Esophagus squamous epithelium (tissue), 5 donors: Measurements from ENCODE around the gene SHPK. TPM values are rescaled to one million over a fixed set of nuclear protein-coding genes. Genes with fewer than 3 reads are reported as not detected.
A peak's percentile ranks its signal among the peaks of the same experiment; 100 is the strongest.
"Not testable (repeated sequence)": the region's sequence is repeated elsewhere in the genome, so short reads cannot be mapped to it uniquely, and the experiment has no call there.

Source experiments
- DNase-seq: peaks from one replicate; lab custom pipeline; 2025; lab: John Stamatoyannopoulos, UW
- H3K27ac ChIP-seq, 4 donors: fragments of 200-600 bp; sonication (generic); one replicate each; pipeline ENCODE4 v1.5.1; 2016 to 2019; ENCODE audit warnings: mild to moderate bottlenecking in 1 of 4
- H3K27me3 ChIP-seq, 4 donors: fragments of 200-600 bp; sonication (generic); 1 replicate in 3 of 4; 2 replicates in 1 of 4; pipeline versions ENCODE4 v1.5.1 to v1.6.0; 2017 to 2021; ENCODE audit warnings: antibody characterized with exemption in 1 of 4
- H3K36me3 ChIP-seq, 3 donors: fragments of 200-600 bp; sonication (generic); one replicate each; pipeline ENCODE4 v1.5.1; 2016 to 2019
- H3K4me1 ChIP-seq, 3 donors: fragments of 200-600 bp; sonication (generic); one replicate each; pipeline ENCODE4 v1.5.1; 2017 to 2019
- H3K4me3 ChIP-seq, 4 donors: fragments of 200-600 bp; sonication (generic); 1 replicate in 3 of 4; 2 replicates in 1 of 4; pipeline ENCODE4 v1.5.1; 2016 to 2019; ENCODE audit warnings: mild to moderate bottlenecking in 2 of 4, moderate library complexity in 1 of 4
- H3K9me3 ChIP-seq, 3 donors: fragments of 200-600 bp; sonication (generic); one replicate each; pipeline ENCODE4 v1.5.1; 2016 to 2019
- POLR2A ChIP-seq, 4 donors: fragments of 450-650 bp; IDR thresholded peaks; one replicate each; pipeline ENCODE4 v1.6.1; 2017; ENCODE audit warnings: antibody characterized with exemption in 4 of 4, mild to moderate bottlenecking in 4 of 4, moderate library complexity in 3 of 4
- WGBS, 2 donors: methylation state at CpG; one replicate each; pipeline ENCODE4 v1.1.5; 2018; 5-methylcytosine and 5-hydroxymethylcytosine counted together
- intact Hi-C: fragments of 100-400 bp; cut with DNase I; formaldehyde crosslinking; loops from one replicate; pipeline ENCODE4 v1.15.0; 2022
- total RNA-seq, 4 donors: library from RNA; depleted of rRNA; stranded (reverse); fragments of >200 nt; gene quantifications; one replicate each; pipeline ENCODE4 v1.1.0, GENCODE V29; 2016
- TF ChIP-seq, protein P1 (sequence below), 6 experiments: fragments of 450-650 bp in 4 of 6; fragments of 200-600 bp in 2 of 6; sonication (generic) in 2 of 6; IDR thresholded peaks; one replicate each; pipeline ENCODE4 v1.5.1; 2016 to 2019; ENCODE audit warnings: antibody characterized with exemption in 6 of 6, mild to moderate bottlenecking in 4 of 6, moderate library complexity in 4 of 6
- donor health status: DM: yes; HTN: yes; CAD: no.

SHPK gene
- total RNA-seq, 4 donors from 2014 or later = 10.8 to 16.8 (median 14.3) TPM

DNA sequence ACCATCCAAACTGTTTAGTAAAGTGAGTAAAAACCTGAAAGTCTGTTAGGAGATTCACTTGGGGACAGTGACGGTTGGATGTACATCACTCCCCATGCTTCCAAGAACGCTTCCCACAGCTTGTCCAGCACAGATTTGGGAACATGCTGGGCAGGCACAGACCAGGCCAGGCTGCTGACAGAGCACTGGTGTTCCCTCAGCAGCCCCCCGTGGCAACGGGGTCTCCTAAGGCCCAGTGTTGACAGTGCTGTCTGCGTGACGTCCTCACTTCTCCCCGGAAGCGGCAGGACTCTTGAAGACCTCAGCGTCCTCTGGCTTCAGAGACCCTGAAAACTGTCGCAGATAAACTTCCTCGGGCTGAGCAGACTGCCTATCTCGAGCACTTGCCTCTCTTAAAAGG lies 69.5 kb downstream of the SHPK start:
- 89 to 90% methylated on average over 7 to 9 of the region's 12 CpGs for WGBS, 2 donors
- no peak for TF ChIP-seq POLR2A (IDR thresholded peaks at IDR 0.05)
- TF ChIP-seq, protein P1, sequence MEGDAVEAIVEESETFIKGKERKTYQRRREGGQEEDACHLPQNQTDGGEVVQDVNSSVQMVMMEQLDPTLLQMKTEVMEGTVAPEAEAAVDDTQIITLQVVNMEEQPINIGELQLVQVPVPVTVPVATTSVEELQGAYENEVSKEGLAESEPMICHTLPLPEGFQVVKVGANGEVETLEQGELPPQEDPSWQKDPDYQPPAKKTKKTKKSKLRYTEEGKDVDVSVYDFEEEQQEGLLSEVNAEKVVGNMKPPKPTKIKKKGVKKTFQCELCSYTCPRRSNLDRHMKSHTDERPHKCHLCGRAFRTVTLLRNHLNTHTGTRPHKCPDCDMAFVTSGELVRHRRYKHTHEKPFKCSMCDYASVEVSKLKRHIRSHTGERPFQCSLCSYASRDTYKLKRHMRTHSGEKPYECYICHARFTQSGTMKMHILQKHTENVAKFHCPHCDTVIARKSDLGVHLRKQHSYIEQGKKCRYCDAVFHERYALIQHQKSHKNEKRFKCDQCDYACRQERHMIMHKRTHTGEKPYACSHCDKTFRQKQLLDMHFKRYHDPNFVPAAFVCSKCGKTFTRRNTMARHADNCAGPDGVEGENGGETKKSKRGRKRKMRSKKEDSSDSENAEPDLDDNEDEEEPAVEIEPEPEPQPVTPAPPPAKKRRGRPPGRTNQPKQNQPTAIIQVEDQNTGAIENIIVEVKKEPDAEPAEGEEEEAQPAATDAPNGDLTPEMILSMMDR (IDR thresholded peaks at IDR 0.05) = no peak
- Histone ChIP-seq H3K9me3 (no peaks in the 10 kb centered on the region), H3K27me3 (no peaks in the 10 kb centered on the region), H3K36me3 (peaks cover 0 to 41% (median 9%) of the 10 kb centered on the region in 3 donors), H3K4me1 (peaks cover 0 to 9% (median 6%) of the 10 kb centered on the region in 3 donors), H3K4me3 (no peak overlapping the region), H3K27ac (no peak overlapping the region)
- DNase-seq = no peak
- intact Hi-C loops = no loop called here

DNA sequence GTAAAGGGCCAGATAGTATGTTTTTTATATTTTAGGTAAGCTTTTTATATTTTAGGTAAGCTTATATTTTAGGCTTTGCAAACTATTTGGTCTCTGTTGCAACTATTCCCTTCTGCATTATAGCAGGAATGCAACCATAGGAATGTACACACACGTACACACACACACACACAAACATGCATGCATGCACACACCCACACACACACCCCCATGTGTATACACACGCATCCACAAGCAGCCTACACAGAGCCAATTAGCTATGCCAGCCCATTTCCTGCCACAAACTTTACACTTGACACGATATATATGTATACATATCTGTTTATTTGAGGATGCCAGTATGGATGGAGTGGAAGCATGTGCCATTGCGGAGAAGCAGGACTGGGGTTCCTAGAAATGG lies 70.9 kb downstream of the SHPK start:
- H3K4me3 ChIP-seq = no peak overlapping the region
- no peak overlapping the region for H3K27ac ChIP-seq
- H3K36me3 ChIP-seq = peaks cover 0 to 32% (median 0%) of the 10 kb centered on the region in 3 donors
- DNase-seq = no peak
- no peaks in the 10 kb centered on the region for H3K9me3 ChIP-seq
- H3K4me1 ChIP-seq = peaks cover 0 to 9% (median 6%) of the 10 kb centered on the region in 3 donors
- no peak for TF ChIP-seq POLR2A (IDR thresholded peaks at IDR 0.05)
- TF ChIP-seq, protein P1 (IDR thresholded peaks at IDR 0.05) = no peak
- intact Hi-C loops = no loop called here
- no peaks in the 10 kb centered on the region for H3K27me3 ChIP-seq
- WGBS, 2 donors = 77 to 80% methylated on average over 4 of the region's 4 CpGs

DNA sequence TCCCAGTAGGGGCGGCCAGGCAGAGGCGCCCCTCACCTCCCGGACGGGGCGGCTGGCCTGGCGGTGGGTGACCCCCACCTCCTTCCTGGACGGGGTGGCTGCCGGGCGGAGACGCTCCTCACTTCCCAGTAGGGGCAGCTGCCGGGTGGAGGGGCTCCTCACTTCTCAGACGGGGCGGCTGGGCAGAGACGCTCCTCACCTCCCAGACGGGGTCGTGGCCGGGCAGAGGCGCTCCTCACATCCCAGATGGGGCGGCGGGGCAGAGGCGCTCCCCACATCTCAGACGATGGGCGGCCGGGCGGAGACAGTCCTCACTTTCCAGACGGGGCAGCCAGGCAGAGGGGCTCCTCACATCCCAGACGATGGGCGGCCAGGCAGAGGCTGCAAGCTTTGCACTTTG lies 71.8 kb downstream of the SHPK start:
- H3K9me3 ChIP-seq, DNase-seq, H3K27me3 ChIP-seq, intact Hi-C loops, H3K27ac ChIP-seq, H3K4me3 ChIP-seq: not testable (repeated sequence)
- H3K4me1 ChIP-seq = peaks cover 0 to 11% (median 8%) of the 10 kb centered on the region in 3 donors
- no CpG with 5 or more reads among the region's 28 CpGs for WGBS, 2 donors
- H3K36me3 ChIP-seq = peaks cover 0 to 25% (median 0%) of the 10 kb centered on the region in 3 donors

DNA sequence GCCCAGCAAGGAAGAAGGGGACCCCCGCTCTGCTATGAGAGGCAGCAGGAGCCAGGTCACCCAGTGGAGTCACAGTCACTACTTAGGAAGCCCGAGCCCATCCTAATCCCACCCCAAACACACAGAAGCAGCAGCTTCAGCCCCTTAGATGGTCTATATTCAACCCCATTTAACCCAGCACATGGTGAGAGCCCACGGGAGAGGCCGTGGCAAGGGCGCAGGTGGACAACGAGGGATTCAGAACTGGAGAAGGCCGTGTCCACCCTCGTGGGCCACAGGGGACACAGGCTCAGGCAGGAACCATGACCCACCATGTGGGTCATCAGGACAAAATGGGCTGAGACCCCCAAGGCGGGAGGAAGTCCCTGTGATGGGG lies 76.8 kb downstream of the SHPK start:
- peaks cover 0 to 34% (median 0%) of the 10 kb centered on the region in 4 donors for H3K27me3 ChIP-seq
- 87 to 97% methylated on average over 4 to 7 of the region's 9 CpGs for WGBS, 2 donors
- H3K36me3 ChIP-seq = no peaks in the 10 kb centered on the region
- peaks cover 18 to 38% (median 29%) of the 10 kb centered on the region in 3 donors for H3K4me1 ChIP-seq
- TF ChIP-seq, protein P1 (IDR thresholded peaks at IDR 0.05) = no peak
- no peak for TF ChIP-seq POLR2A (IDR thresholded peaks at IDR 0.05)
- peak overlapping the region; percentile 55 to 79 (median 72) for H3K27ac ChIP-seq
- intact Hi-C loops = no loop called here
- H3K4me3 ChIP-seq = peak overlapping the region in 1 of 4 donors; percentile 36
- no peak for DNase-seq
- H3K9me3 ChIP-seq = no peaks in the 10 kb centered on the region

DNA sequence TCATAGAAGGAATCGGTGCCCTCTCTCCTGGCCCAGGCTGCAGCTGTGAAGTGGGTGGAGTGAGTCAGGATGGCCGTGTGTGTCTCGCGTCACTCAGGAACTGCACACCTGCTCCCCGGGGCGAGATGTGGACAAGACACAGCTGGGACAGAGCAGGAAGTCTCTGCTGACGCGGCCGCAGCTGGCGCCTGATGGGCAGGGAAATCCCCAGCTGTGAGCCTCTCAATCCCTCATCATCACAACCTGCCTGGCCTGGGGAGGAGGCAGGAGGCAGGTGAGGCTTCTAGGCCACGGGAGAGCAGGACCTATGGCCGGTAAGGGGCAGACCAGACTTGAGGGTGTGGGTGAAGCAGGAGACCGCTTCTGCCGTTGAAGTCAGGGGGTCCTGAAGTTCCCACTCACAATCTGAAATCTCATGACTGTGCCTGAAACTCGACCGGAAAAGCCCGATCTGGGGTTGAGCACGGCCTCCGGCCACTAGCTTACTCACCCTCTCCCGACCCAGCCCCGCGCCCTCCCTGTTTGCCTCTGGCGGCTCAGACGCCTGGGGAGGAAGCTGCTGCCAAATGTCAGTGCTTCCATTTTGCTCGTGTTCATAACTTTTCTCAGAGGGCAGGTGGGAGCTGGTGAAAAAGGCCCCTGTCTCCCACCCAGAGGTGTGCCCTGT lies 77.3 kb downstream of the SHPK start:
- Histone ChIP-seq H3K4me1 (peaks cover 18 to 38% (median 29%) of the 10 kb centered on the region in 3 donors), H3K9me3 (no peaks in the 10 kb centered on the region), H3K36me3 (no peaks in the 10 kb centered on the region), H3K4me3 (peak overlapping the region in 1 of 4 donors; percentile 36), H3K27ac (peak overlapping the region; percentile 55 to 79 (median 72)), H3K27me3 (peaks cover 0 to 40% (median 0%) of the 10 kb centered on the region in 4 donors)
- TF ChIP-seq POLR2A (IDR thresholded peaks at IDR 0.05) = peak in 1 of 4 donors; percentile 29
- TF ChIP-seq, protein P1 (IDR thresholded peaks at IDR 0.05) = no peak
- intact Hi-C loops = no loop called here
- DNase-seq = peak; percentile 34
- 10 to 27% methylated on average over 7 to 9 of the region's 25 CpGs for WGBS, 2 donors

Other genes with a start within 250 kb of the SHPK start
- not detected for gene OR3A2, start 249.9 kb downstream of the SHPK start, total RNA-seq
- not detected for gene OR1E1, start 237.8 kb downstream of the SHPK start, total RNA-seq
- gene OR3A3, start 224.9 kb downstream of the SHPK start, total RNA-seq = not detected
- gene OR1E2, start 202.4 kb downstream of the SHPK start, total RNA-seq = not detected
- under 1 TPM in 1 of 4 donors, not detected in 3; 0.41 TPM for gene SPATA22, start 164.4 kb downstream of the SHPK start, total RNA-seq
- under 1 TPM in 3 of 4 donors, not detected in 1; 0.22 to 0.76 (median 0.23) TPM for gene ASPA, start 160.3 kb downstream of the SHPK start, total RNA-seq
- 1 to 10 TPM in 1 of 4 donors, under 1 TPM in 2, not detected in 1; 0.76 to 1.8 (median 0.99) TPM for gene TRPV3, start 78.4 kb downstream of the SHPK start, total RNA-seq
- gene TRPV1, start 26.8 kb downstream of the SHPK start, total RNA-seq = 1 to 10 TPM; 1.4 to 3.4 (median 1.8) TPM
- 10 to 100 TPM in 2 of 4 donors, 1 to 10 TPM in 2; 5.9 to 14.3 (median 9.8) TPM for gene CTNS, start 510 bp upstream of the SHPK start, total RNA-seq
- gene TAX1BP3, start 32.3 kb upstream of the SHPK start, total RNA-seq = 100 to 1,000 TPM; 185 to 371 (median 293) TPM
- gene EMC6, start 32.6 kb upstream of the SHPK start, total RNA-seq = 10 to 100 TPM; 14.5 to 26.3 (median 19.0) TPM
- 1 to 10 TPM in 1 of 4 donors, under 1 TPM in 2, not detected in 1; 0.38 to 1.1 (median 0.97) TPM for gene P2RX5, start 59.9 kb upstream of the SHPK start, total RNA-seq
- gene HASPIN, start 87.7 kb upstream of the SHPK start, total RNA-seq = 1 to 10 TPM; 1.4 to 5.4 (median 3.0) TPM
- 10 to 100 TPM in 3 of 4 donors, 1 to 10 TPM in 1; 5.7 to 40.5 (median 26.9) TPM for gene ITGAE, start 164.9 kb upstream of the SHPK start, total RNA-seq
- 10 to 100 TPM; 12.1 to 26.1 (median 17.1) TPM for gene NCBP3, start 210.0 kb upstream of the SHPK start, total RNA-seq